SU-DHL-6 (cell line): Measurements from ENCODE around the gene NOTCH3.

ENCODE experiments used
- H2AFZ ChIP-seq: fragments of 200-600 bp; sonication (generic); 2 replicates; pipeline ENCODE4 v1.6.1; 2014; ENCODE audit warnings: low read depth, mild to moderate bottlenecking, moderate library complexity, mixed read lengths, antibody characterized with exemption, low read length; ENCODE audit not compliant: severe bottlenecking
- H3F3A ChIP-seq: fragments of 200-600 bp; shearing (Covaris generic); 2 replicates; pipeline ENCODE4 v1.6.0; 2016; ENCODE audit warnings: antibody characterized with exemption, mild to moderate bottlenecking; ENCODE audit not compliant: insufficient read depth
- H3K27ac ChIP-seq: fragments of 200-600 bp; sonication (generic); 2 replicates; pipeline ENCODE4 v1.5.1; 2016; ENCODE audit warnings: low read depth, mild to moderate bottlenecking, low read length, moderate library complexity, mixed read lengths
- H3K27me3 ChIP-seq: fragments of 200-600 bp; sonication (generic), shearing (Covaris generic); 2 replicates; pipeline ENCODE4 v1.6.0; 2014; ENCODE audit warnings: mild to moderate bottlenecking, low read length
- H3K36me3 ChIP-seq: fragments of 200-600 bp; sonication (generic); 2 replicates; pipeline ENCODE4 v1.6.1; 2014; ENCODE audit warnings: mild to moderate bottlenecking, low read length, mixed read lengths
- H3K4me2 ChIP-seq: fragments of 300-600, 200-600 bp; shearing (Covaris generic), sonication (generic); 2 replicates; pipeline ENCODE4 v1.6.0; 2014; ENCODE audit warnings: low read length, low read depth, mild to moderate bottlenecking; ENCODE audit not compliant: poor library complexity, severe bottlenecking
- H3K4me3 ChIP-seq: fragments of 200-600 bp; sonication (generic); 2 replicates; pipeline ENCODE4 v1.5.1; 2014; ENCODE audit warnings: antibody characterized with exemption, low read length, mild to moderate bottlenecking, mixed read lengths; ENCODE audit not compliant: insufficient read depth, poor library complexity, severe bottlenecking
- H3K79me2 ChIP-seq: fragments of 200-600 bp; sonication (generic); 2 replicates; pipeline ENCODE4 v1.6.1; 2014; ENCODE audit warnings: mild to moderate bottlenecking, low read length, moderate library complexity; ENCODE audit not compliant: insufficient read depth
- H3K9ac ChIP-seq: fragments of 200-600 bp; sonication (generic); 2 replicates; pipeline ENCODE4 v1.7.0; 2014; ENCODE audit warnings: mild to moderate bottlenecking, low read length
- H3K9me2 ChIP-seq: fragments of 200-600 bp; sonication (generic); replicated peaks from 2 replicates; pipeline ENCODE4 v1.6.1; 2014; ENCODE audit warnings: low read length; ENCODE audit not compliant: insufficient read depth
- H3K9me3 ChIP-seq: fragments of 200-600 bp; sonication (generic); 2 replicates; pipeline ENCODE4 v1.6.1; 2014; ENCODE audit warnings: low read length, mixed read lengths; ENCODE audit not compliant: insufficient read depth
- H4K20me1 ChIP-seq: fragments of 200-600 bp; sonication (generic); 2 replicates; pipeline ENCODE4 v1.6.1; 2014; ENCODE audit warnings: low read depth, mild to moderate bottlenecking, antibody characterized with exemption, low read length, moderate library complexity, mixed read lengths
- CTCF ChIP-seq: fragments of 200-600 bp; sonication (generic); IDR thresholded peaks from one replicate; pipeline ENCODE4 v1.5.1; 2017; ENCODE audit warnings: antibody characterized with exemption, mild to moderate bottlenecking, low read length, moderate library complexity; ENCODE audit not compliant: insufficient read depth, poor library complexity, severe bottlenecking
- EZH2phosphoT487 ChIP-seq: fragments of 200-600 bp; sonication (generic), shearing (Covaris generic); conservative IDR thresholded peaks from 2 replicates; pipeline ENCODE4 v1.6.1; 2018; ENCODE audit warnings: mild to moderate bottlenecking, antibody characterized with exemption, low read length, moderate library complexity, mixed read lengths

Gene NOTCH3

DNA sequence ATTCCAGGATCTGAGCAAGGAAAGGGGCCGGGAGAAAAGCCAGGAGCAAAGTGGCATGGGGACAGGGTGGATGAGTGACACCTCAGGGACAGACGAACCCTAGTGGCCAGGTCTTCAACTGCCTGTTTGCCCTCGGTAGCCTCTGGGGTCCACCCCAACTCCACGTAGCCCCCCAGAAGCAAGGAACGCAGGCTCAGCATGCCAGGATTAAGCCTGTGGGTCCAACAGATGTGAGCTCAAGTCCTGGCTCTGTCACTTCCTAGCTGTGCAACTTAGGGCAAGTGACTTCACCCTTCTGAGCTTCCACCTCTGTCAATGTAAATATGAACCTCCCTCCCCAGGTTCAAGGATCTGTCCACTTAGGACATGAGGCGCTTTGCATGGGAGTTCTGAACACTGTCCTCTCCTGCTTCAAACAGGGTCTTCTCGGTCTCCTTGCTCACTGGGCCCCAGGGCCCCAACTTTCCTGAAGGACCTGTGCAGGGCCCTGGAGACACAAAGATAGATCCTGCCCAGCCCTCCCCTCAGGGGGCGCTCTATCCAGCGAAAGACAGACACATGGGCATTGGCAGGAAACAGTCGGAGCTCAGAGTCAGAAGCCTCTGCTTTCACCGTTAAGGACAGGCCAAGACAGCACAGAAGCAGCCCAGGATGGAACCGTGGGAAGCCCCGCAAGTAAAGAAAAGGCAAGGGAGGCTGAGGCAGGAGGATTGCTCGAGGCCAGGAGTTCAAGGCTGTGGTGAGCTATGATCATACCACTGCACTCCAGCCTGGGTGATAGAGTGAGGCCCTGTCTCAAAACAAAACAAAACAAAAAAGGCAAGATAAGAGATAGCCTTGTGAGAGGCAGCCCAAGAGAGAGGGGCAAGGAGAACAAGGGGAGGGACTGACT, 80.4 kb downstream of the NOTCH3 start:
- H3K27me3 ChIP-seq: no peaks in the 10 kb centered on the region

DNA sequence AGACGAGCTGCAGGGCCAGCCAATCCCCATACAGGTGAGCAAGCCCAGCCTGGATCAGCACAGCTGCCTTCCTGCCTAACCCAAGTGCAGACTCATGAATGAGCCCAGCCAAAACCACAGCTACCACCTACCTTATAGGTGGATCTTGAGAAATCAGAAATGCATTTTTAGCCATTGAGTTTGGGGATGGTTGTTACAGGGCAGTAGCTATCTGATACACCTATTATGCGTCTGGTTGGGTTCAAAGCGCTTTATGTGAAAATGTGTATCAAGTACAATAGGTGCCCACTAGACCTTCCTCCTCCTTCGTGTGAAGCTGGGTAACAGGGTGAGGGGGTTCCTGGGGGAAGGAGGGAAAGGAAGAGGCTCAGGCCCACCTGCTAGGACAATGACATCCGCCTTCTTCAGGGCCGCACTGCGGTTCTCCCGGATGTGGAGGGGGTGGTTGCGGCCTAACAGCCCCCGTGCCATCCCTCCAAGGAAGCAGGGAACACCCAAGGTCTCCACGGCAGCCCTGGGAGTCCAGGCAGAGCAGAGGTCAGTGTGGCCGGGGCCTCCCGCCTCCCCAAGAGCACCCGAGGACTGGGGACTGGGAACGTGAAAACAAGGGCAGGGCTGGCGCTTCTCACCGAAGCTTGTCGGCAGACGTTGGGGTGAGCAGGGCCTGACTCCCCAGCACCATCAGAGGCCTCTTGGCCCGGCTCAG, 81.9 kb downstream of the NOTCH3 start:
- no peaks in the 10 kb centered on the region for H3K9me3 ChIP-seq
- no peaks in the 10 kb centered on the region for H3F3A ChIP-seq
- peaks cover 2% of the 10 kb centered on the region for H3K79me2 ChIP-seq
- H3K4me2 ChIP-seq: no peak overlapping the region
- H3K9me2 ChIP-seq: no peaks in the 10 kb centered on the region
- no peaks in the 10 kb centered on the region for H3K27me3 ChIP-seq
- no peak overlapping the region for H3K9ac ChIP-seq
- no peak overlapping the region for H3K27ac ChIP-seq
- no peak overlapping the region for H3K4me3 ChIP-seq
- no peaks in the 10 kb centered on the region for H4K20me1 ChIP-seq
- H3K36me3 ChIP-seq: 0 out of 2 replicates have a peak, but pooled peaks cover 6% of the 10 kb centered on the region
- no peak overlapping the region for H2AFZ ChIP-seq
- TF ChIP-seq CTCF (no peak), EZH2phosphoT487 (no peak)

More for the DNA sequence above, 80.4 kb downstream of the NOTCH3 start:
- TF ChIP-seq EZH2phosphoT487 (no peak), CTCF (no peak)
- Histone ChIP-seq H3K9ac (no peak overlapping the region), H3K9me3 (no peaks in the 10 kb centered on the region), H3K9me2 (no peaks in the 10 kb centered on the region), H3K4me2 (no peak overlapping the region), H4K20me1 (no peaks in the 10 kb centered on the region), H3K79me2 (peaks cover 11% of the 10 kb centered on the region), H3F3A (no peaks in the 10 kb centered on the region), H2AFZ (no peak overlapping the region), H3K4me3 (no peak overlapping the region), H3K36me3 (0 out of 2 replicates have a peak, but pooled peaks cover 6% of the 10 kb centered on the region), H3K27ac (no peak overlapping the region)

DNA sequence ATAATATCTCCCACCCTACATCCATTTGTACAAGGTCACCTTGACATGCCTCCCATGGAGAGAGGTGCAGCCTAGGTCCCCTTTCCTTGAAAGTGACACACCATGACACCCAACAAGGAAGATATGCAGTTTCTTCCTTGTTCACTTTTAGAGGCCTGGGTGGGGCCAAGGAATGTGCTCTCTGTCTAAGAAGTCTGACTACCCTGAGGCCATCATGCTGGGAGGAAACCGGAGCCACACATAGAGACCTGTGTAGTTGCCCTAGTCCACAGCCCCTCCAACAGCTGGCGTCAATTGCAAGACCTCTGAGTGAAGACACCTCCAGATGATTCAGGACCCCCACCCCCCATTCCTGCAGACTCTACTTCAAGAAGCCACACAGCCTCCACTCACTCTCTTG, 82.5 kb downstream of the NOTCH3 start:
- no peak for TF ChIP-seq CTCF
- no peak for TF ChIP-seq EZH2phosphoT487
- Histone ChIP-seq H3K9me2 (no peaks in the 10 kb centered on the region), H3K27me3 (no peaks in the 10 kb centered on the region), H2AFZ (no peak overlapping the region), H3K4me3 (no peak overlapping the region), H3K9me3 (no peaks in the 10 kb centered on the region), H3K36me3 (0 out of 2 replicates have a peak, but pooled peaks cover 6% of the 10 kb centered on the region), H3K79me2 (no peaks in the 10 kb centered on the region), H3K4me2 (no peak overlapping the region), H3K27ac (no peak overlapping the region), H4K20me1 (no peaks in the 10 kb centered on the region), H3K9ac (no peak overlapping the region), H3F3A (no peaks in the 10 kb centered on the region)
